HCT116 (cell line): ENCODE measurements around the gene CLK3.

Source experiments
- POLR2A ChIP-seq: IDR thresholded peaks from 2 replicates; pipeline ENCODE4 v1.7.0; 2011; ENCODE audit warnings: borderline replicate concordance; ENCODE audit not compliant: insufficient read depth, insufficient read length; ENCODE audit errors: extremely low read depth
- POLR2AphosphoS5 ChIP-seq: IDR thresholded peaks from 2 replicates; pipeline ENCODE4 v1.6.1; 2011; ENCODE audit warnings: mild to moderate bottlenecking, low read depth, low read length, moderate library complexity
- ZNF274 ChIP-seq: fragments of 200-500 bp; sonication (Bioruptor generic); IDR thresholded peaks from 2 replicates; pipeline ENCODE4 v1.6.1; 2014; ENCODE audit warnings: mild to moderate bottlenecking, low read depth, low read length, inconsistent platforms

DNA sequence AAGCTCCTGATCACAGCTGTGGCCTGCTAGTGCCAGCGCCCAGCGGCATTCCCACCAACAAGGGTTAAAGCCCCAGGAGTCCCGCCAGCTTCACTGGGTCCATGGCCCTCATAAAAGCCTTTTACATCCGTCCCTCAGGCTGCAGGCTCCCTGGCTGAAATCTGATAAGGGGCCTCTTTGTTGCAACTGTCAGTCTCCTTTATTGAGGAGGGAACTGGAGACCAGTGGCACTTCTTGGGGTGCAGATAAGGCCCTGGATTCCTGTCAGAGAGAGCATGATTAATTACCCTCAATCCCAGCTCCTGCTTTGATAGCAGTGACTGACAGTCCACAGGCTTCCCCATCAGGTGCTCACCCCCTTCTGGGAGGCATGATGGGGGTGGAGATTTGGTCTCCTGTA is 30.9 kb upstream of the CLK3 start:
- TF ChIP-seq POLR2A (no peak), ZNF274 (no peak), POLR2AphosphoS5 (no peak)
